HEK293 (cell line): ENCODE measurements around the gene S100A1.

Experiments used
- GLI2 ChIP-seq: fragments of 450-650 bp; formaldehyde crosslinking; IDR thresholded peaks from 2 replicates; pipeline ENCODE4; 2017; ENCODE audit warnings: missing biosample characterization, missing genetic modification characterization, low read depth, borderline replicate concordance
- GLIS1 ChIP-seq: fragments of 450-650 bp; formaldehyde crosslinking; IDR thresholded peaks from 2 replicates; pipeline ENCODE4 v1.5.1; 2016; ENCODE audit warnings: missing biosample characterization, missing genetic modification characterization
- INSM2 ChIP-seq: fragments of 450-650 bp; formaldehyde crosslinking; IDR thresholded peaks from 2 replicates; pipeline ENCODE4 v1.5.1; 2016; ENCODE audit warnings: missing biosample characterization, missing genetic modification characterization
- KLF17 ChIP-seq: fragments of 450-650 bp; formaldehyde crosslinking; IDR thresholded peaks from 2 replicates; pipeline ENCODE4 v1.5.1; 2016; ENCODE audit warnings: missing biosample characterization, missing genetic modification characterization
- KLF9 ChIP-seq: fragments of 450-650 bp; formaldehyde crosslinking; IDR thresholded peaks from 2 replicates; pipeline ENCODE4 v1.5.1; 2016; ENCODE audit warnings: missing biosample characterization, missing genetic modification characterization, low read depth
- ZBTB1 ChIP-seq: fragments of 450-650 bp; formaldehyde crosslinking; IDR thresholded peaks from 2 replicates; pipeline ENCODE4 v1.5.1; 2016; ENCODE audit warnings: missing biosample characterization, missing genetic modification characterization
- ZBTB21 ChIP-seq: fragments of 450-650 bp; formaldehyde crosslinking; IDR thresholded peaks from 2 replicates; pipeline ENCODE4 v1.5.1; 2017; ENCODE audit warnings: missing biosample characterization, missing genetic modification characterization
- ZNF114 ChIP-seq: fragments of 450-650 bp; formaldehyde crosslinking; IDR thresholded peaks from 2 replicates; pipeline ENCODE4 v1.5.0; 2017; ENCODE audit warnings: missing biosample characterization, missing genetic modification characterization
- ZNF214 ChIP-seq: fragments of 450-650 bp; formaldehyde crosslinking; IDR thresholded peaks from 2 replicates; pipeline ENCODE4 v1.5.1; 2017; ENCODE audit warnings: missing biosample characterization, mild to moderate bottlenecking, missing genetic modification characterization, borderline replicate concordance
- ZNF266 ChIP-seq: fragments of 450-650 bp; formaldehyde crosslinking; IDR thresholded peaks from 2 replicates; pipeline ENCODE4 v1.5.1; 2016; ENCODE audit warnings: missing biosample characterization, missing genetic modification characterization, low read depth
- ZNF302 ChIP-seq: fragments of 450-650 bp; formaldehyde crosslinking; IDR thresholded peaks from 2 replicates; pipeline ENCODE4 v1.5.1; 2016; ENCODE audit warnings: missing biosample characterization, missing genetic modification characterization, low read depth
- ZNF341 ChIP-seq: fragments of 450-650 bp; formaldehyde crosslinking; IDR thresholded peaks from 2 replicates; pipeline ENCODE4; 2016; ENCODE audit warnings: low read depth, missing biosample characterization, missing genetic modification characterization
- ZNF354C ChIP-seq: fragments of 450-650 bp; formaldehyde crosslinking; IDR thresholded peaks from 2 replicates; pipeline ENCODE4 v1.5.1; 2016; ENCODE audit warnings: missing biosample characterization, missing genetic modification characterization, low read depth, borderline replicate concordance
- ZNF398 ChIP-seq: fragments of 450-650 bp; formaldehyde crosslinking; IDR thresholded peaks from 2 replicates; pipeline ENCODE4 v1.5.1; 2017; ENCODE audit warnings: missing biosample characterization, missing genetic modification characterization
- ZNF48 ChIP-seq: fragments of 450-650 bp; formaldehyde crosslinking; IDR thresholded peaks from 2 replicates; pipeline ENCODE4 v1.5.1; 2016; ENCODE audit warnings: missing biosample characterization, missing genetic modification characterization
- ZNF518A ChIP-seq: fragments of 450-650 bp; formaldehyde crosslinking; conservative IDR thresholded peaks from 2 replicates; pipeline ENCODE4 v1.5.1; 2016; ENCODE audit warnings: low read depth, missing biosample characterization, missing genetic modification characterization
- ZNF548 ChIP-seq: fragments of 450-650 bp; formaldehyde crosslinking; IDR thresholded peaks from 2 replicates; pipeline ENCODE4 v1.5.1; 2016; ENCODE audit warnings: missing biosample characterization, missing genetic modification characterization
- ZNF580 ChIP-seq: fragments of 450-650 bp; formaldehyde crosslinking; IDR thresholded peaks from 2 replicates; pipeline ENCODE4 v1.5.1; 2016; ENCODE audit warnings: missing biosample characterization, missing genetic modification characterization
- ZNF600 ChIP-seq: fragments of 450-650 bp; formaldehyde crosslinking; IDR thresholded peaks from 2 replicates; pipeline ENCODE4 v1.5.1; 2016; ENCODE audit warnings: missing biosample characterization, missing genetic modification characterization
- ZNF621 ChIP-seq: fragments of 450-650 bp; formaldehyde crosslinking; IDR thresholded peaks from 2 replicates; pipeline ENCODE4 v1.5.1; 2017; ENCODE audit warnings: missing biosample characterization, missing genetic modification characterization
- ZNF626 ChIP-seq: fragments of 450-650 bp; sonication (Bioruptor Pico); formaldehyde crosslinking; IDR thresholded peaks from 2 replicates; pipeline ENCODE4 v1.5.1; 2018; ENCODE audit warnings: missing biosample characterization, missing genetic modification characterization, inconsistent platforms
- ZNF660 ChIP-seq: fragments of 450-650 bp; IDR thresholded peaks from 2 replicates; pipeline ENCODE4 v1.5.1; 2018; ENCODE audit warnings: missing biosample characterization, mild to moderate bottlenecking, missing genetic modification characterization
- ZNF768 ChIP-seq: fragments of 450-650 bp; formaldehyde crosslinking; IDR thresholded peaks from 2 replicates; pipeline ENCODE4 v1.5.1; 2018; ENCODE audit warnings: missing biosample characterization, mild to moderate bottlenecking, missing genetic modification characterization
- ZNF791 ChIP-seq: fragments of 450-650 bp; formaldehyde crosslinking; IDR thresholded peaks from 2 replicates; pipeline ENCODE4 v1.5.1; 2016; ENCODE audit warnings: missing biosample characterization, missing genetic modification characterization
- ZNF792 ChIP-seq: fragments of 450-650 bp; formaldehyde crosslinking; IDR thresholded peaks from 2 replicates; pipeline ENCODE4 v1.5.1; 2016; ENCODE audit warnings: missing biosample characterization, missing genetic modification characterization
- ZSCAN16 ChIP-seq: fragments of 450-650 bp; formaldehyde crosslinking; IDR thresholded peaks from 2 replicates; pipeline ENCODE4 v1.5.1; 2016; ENCODE audit warnings: missing biosample characterization, missing genetic modification characterization
- ZXDB ChIP-seq: fragments of 450-650 bp; formaldehyde crosslinking; IDR thresholded peaks from 2 replicates; pipeline ENCODE4 v1.5.1; 2016; ENCODE audit warnings: missing biosample characterization, missing genetic modification characterization
- TF ChIP-seq, protein P1 (sequence below): fragments of 450-650 bp; formaldehyde crosslinking; IDR thresholded peaks from 2 replicates; pipeline ENCODE4 v1.5.1; 2016; ENCODE audit warnings: missing biosample characterization, missing genetic modification characterization

The S100A1 gene

GRCh38 chr1:153670859-153671627 is 42.8 kb downstream of the S100A1 start, which contains the start of gene ILF2 (continued):
- TF ChIP-seq ZNF302 (tag by site-specific recombination), result no peak
- TF ChIP-seq ZNF660 (tag by site-specific recombination), result peak; percentile 95
- no peak for TF ChIP-seq ZNF791 (tag by site-specific recombination)
- TF ChIP-seq ZBTB21 (tag by site-specific recombination), result peak; percentile 88
- no peak for TF ChIP-seq ZSCAN16
- no peak for TF ChIP-seq ZNF398
- TF ChIP-seq GLIS1 (tag by site-specific recombination), result no peak
- no peak for TF ChIP-seq ZNF626 (tag by site-specific recombination)
- no peak for TF ChIP-seq ZBTB1 (tag by site-specific recombination)
- no peak for TF ChIP-seq ZNF114 (tag by site-specific recombination)
- TF ChIP-seq ZNF341 (tag by site-specific recombination), result no peak
- TF ChIP-seq INSM2, result 0 out of 2 replicates have a peak, but pooled peaks have one; percentile 26
- TF ChIP-seq ZNF580 (tag by site-specific recombination), result no peak
- no peak for TF ChIP-seq ZNF354C (tag by site-specific recombination)
- no peak for TF ChIP-seq ZNF266 (tag by site-specific recombination)
- TF ChIP-seq ZNF600, result no peak
- TF ChIP-seq ZXDB, result peak; percentile 54; the same call in 1 of the 2 replicates
- TF ChIP-seq ZNF214 (tag by site-specific recombination), result no peak; the same call in 1 of the 2 replicates
- TF ChIP-seq KLF9 (tag by site-specific recombination), result 0 out of 2 replicates have a peak, but pooled peaks have one; percentile 10
- TF ChIP-seq ZNF518A, result peak; percentile 14
- no peak for TF ChIP-seq ZNF768 (tag by site-specific recombination)
- TF ChIP-seq ZNF548, result no peak
- no peak for TF ChIP-seq ZNF621 (tag by site-specific recombination)
- TF ChIP-seq KLF17 (tag by site-specific recombination), result peak; percentile 81; the same call in 1 of the 2 replicates
- no peak for TF ChIP-seq ZNF792 (tag by site-specific recombination)
- TF ChIP-seq, protein P1, sequence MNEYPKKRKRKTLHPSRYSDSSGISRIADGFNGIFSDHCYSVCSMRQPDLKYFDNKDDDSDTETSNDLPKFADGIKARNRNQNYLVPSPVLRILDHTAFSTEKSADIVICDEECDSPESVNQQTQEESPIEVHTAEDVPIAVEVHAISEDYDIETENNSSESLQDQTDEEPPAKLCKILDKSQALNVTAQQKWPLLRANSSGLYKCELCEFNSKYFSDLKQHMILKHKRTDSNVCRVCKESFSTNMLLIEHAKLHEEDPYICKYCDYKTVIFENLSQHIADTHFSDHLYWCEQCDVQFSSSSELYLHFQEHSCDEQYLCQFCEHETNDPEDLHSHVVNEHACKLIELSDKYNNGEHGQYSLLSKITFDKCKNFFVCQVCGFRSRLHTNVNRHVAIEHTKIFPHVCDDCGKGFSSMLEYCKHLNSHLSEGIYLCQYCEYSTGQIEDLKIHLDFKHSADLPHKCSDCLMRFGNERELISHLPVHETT, result peak; percentile 78
- no peak for TF ChIP-seq ZNF48 (tag by site-specific recombination)
- no peak for TF ChIP-seq GLI2
